Stimulated activated CD8-positive, alpha-beta memory T cell treated with anti-CD3 and anti-CD28 coated beads, Interleukin-4, amount 100 ng/mL, for 4 hours (primary cell): ENCODE results near the gene APOM.

Experiments
- DNase-seq, 2 donors: peaks; one replicate each; pipeline ENCODE4 v3.0.0-alpha.2; 2020; ENCODE audit warnings: low read depth in 2 of 2, low spot score in 1 of 2

Gene APOM

GRCh38 chr6:31655349-31656237, at the start of gene APOM:
Gene APOM, plus strand, starts transcription at chr6:31655894. Its CDS starts 73 bp downstream, at chr6:31655967.
- no peak for DNase-seq

DNA sequence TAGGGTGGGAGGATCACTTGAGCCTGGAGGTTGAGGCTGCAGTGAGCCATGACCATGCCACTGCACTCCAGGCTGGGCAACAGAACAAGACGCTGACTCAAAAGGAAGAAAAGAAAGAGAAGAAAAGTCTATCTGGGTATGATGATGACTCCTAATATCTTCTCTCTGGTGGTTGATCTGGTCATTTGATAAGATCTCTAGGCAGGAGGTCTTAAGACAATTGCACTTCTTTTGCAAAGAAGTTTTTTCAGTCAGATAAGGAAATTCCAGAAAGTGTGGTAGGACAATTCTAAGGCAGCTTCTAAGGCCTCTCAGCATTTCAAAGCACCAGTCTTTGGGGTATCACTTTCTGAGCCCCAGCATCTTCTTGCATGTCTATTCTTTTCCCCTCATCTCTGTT, 48.4 kb upstream of the APOM start:
- no peak for DNase-seq

DNA sequence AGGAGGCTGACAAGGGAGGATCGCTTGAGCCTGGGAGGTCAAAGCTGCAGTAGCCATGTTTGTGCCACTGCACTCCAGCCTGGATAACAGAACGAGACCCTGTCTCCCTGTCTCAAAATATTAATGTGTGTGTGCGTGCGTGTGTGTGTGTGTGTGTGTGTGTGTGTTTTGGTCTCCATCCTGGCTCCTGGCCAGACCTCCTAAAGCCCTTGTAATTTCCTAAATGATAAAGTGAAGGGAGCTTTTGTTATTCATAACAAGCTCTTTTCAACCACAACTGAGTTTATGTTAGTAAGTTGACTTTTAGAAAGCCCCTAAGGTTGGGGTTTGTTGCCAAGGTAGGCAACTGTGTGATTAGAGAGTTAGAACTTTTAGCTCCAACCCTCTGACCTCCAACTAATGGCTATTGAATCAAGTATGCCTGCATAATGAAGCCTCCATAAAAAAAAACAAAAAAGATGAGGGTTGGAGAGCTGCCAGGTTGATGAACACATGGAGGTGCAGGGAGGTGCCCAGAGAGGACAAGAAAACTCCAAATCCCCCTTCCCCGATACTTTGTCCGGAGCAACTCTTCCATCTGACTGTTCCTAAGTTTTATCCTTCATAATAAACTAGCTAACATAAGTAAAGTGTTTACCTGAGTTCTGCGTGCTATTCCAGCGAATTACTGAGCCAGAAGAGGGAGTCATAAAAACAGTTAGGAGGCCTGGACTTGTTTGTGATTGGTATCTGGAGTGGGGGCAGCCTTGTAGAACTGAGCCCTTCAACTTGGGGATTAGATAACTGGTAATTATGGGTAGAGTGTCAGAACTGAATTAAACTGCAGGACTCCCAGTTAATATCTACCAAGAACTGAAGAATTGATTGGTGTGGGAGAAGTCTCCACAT, 45.9 kb upstream of the APOM start:
- no peak for DNase-seq

DNA sequence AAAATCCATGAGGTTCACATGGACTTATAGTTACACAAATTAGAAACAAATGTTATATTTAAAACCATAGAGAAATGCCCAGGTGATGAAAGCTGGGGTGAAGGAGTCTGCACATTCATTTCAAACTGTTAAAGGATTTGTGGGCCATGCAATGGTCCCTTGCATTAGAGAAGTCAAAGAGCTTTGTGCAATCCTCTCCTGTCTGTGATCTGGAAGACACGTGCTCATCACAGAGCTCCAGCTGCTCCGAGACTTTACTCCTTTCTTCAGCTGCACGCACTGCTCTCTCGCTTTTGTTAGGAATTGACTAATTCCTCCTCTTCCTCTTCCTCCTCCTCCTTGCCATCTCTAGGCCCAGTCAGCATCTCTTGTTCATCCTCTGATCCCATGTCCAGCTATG, 44.7 kb upstream of the APOM start:
- DNase-seq, result no peak

DNA sequence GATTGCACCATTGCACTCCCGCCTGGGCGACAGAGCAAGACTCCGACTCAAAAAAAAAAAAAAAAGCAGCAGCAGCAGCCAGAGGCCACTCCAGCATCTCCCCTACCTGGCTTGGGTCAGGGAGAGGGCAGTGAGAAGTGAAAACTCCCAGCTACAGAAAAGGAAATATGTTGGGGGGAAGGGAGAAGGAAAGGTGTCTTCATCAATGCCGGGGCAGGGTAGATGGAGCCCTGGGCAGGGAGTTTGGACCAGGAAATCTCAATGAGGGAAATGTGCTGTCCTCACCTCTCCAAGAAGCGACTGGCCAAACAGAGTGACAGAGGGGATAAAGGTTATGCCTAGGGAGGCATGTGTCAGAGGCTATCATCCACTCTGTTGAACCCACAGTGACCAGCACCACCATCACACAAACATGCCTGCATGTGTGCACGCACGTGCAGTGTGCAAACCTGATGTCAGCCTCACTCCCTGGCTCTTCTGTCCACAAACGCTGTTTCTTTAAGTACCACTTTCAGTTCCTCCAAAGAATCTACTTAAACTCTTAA, 41.5 kb upstream of the APOM start:
- no peak for DNase-seq

DNA sequence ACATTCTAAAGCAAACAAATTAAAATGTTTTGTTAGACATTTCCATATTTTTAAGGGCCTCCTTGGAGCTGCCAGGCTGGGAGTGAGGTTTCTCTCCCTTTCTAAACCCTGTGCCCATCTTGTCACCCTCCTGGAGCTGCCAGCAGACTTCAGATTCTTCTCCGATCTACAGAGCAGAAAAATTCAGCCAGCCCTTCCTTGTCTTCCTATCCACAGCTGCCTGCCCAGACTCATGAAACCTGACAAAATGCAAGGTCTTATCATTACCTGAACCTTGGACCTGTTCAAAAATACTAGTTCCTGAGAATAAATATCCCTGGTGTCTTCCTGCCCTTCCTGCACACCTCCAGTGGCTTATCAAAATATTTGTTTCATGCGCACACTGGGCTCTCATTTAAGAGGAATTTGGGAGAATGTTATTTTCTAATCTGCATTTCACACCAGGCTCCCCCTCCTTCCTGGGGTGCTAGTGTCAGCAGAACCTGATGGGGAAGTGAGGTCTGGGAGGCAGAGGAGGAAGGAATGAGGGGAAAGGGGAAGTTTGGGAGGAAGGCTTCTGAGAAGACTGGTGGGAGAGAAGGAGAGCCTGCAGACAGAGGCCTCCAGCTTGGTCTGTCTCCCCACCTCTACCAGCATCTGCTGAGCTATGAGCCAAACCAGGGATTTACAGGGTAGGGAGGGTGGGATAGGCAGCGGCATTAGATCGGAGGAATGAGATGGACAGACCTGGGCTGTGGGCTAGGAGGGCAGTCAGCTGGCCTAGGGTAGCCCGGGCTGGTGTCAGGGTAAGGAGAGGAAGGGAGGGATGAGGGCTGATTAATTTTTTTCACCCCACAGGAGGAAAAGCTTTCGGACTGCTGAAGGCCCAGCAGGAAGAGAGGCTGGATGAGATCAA, 40.8 kb upstream of the APOM start, which contains the start of gene AIF1:
AIF1 (plus strand) TSS at position 551 of the 895 bp plus-strand sequence; CDS start at position 647, 96 bp downstream.
- no peak for DNase-seq

GRCh38 chr6:31615748-31616147, 39.9 kb upstream of the APOM start:
- DNase-seq, result no peak

DNA sequence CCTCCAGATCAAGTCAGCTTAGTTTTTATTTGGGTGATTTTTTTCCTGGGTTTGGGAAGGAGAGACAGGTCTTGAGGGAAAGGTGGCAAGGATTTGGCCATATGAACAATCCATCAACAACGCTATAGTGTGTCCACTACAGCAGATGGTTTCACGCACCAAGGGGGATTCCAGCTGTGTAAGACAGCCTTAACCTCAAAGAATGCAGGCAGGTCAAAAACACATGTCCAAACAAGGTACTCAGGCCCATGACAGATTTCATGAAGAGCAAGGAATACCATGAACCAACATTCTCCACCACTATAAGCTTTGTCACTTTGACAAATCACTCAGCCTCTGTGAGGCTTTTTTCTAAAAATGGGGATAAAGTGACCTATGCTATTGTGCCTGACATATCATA, 38.7 kb upstream of the APOM start:
- no peak for DNase-seq

DNA sequence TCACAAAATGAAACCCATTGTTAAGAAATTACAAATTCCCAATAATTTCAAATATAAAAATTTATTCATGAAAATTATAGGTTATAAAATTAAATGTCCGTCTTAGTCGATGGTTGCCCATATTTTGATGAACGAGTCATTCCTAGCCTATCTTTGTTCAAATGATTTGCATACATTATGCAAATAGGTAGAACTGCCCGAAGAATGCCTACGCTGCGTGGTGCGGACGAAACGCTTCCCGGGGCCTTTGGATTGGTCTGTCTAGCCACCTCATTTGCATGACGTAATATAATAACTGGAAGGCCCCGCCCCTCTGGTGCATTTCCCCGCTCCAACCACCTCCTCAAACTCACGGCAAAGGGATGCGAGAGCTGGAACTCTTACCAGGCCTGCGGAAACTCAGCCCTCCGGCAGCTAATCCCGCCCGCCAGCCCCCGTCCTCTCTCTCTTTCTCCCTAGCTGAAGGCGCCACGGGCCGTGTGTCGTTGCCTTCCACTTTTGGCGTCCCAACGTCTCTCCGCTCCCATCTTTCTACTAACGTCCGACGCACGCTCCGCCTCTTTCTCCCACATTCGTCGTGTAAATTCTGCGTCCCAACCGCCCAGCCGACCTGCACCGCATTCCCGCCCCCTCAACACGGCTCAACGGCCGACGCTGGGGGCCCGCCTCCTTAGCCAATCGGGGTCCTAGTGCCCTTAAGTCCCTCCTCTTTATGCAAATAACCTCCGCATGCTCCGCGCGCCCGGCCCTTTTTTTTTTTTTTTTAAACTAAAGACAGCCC, 35.7 kb upstream of the APOM start:
- peak; percentile 83 to 96 for DNase-seq

DNA sequence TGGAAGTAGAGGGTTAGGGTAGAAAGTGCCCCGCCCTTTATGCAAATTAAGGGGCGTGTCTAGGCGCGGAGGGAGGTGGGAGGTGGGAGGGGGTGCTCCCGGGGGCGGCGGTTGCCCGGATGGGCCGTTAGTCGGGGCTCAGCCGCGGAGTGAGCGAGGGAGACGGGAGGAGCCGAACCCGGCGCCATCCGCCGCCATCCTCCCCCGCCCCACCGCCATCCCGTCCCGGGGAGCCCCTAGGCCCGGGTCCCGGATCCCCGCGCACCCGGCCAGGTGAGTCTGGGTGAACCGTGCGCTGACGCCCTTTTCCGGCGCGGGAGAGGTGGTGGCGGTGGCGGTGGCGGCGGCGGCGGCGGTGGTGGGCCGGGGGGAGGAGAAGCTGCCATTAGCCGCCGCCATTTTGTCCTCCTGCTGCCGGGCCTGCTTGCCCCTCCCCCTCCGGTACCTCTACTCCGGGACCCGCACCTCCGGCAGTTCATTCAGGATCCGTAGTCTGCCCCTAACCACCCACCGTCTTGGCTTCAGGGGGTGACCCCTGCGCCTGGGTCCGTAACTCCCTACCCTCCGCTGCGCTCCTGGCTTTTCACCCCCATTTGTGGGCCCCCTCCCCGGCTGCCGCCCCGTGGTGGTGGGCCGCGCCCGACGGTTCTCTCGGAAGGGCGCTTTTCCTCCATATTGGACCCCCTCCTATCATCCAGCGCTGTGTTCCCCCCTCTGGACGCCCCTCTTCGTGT, 34.9 kb upstream of the APOM start, which contains the start of gene PRRC2A:
PRRC2A (plus strand) TSS at position 130 of the 734 bp plus-strand sequence. CDS start 2,075 bp downstream, outside the sequence.
- DNase-seq, result peak in 1 of 2 donors; percentile 94

DNA sequence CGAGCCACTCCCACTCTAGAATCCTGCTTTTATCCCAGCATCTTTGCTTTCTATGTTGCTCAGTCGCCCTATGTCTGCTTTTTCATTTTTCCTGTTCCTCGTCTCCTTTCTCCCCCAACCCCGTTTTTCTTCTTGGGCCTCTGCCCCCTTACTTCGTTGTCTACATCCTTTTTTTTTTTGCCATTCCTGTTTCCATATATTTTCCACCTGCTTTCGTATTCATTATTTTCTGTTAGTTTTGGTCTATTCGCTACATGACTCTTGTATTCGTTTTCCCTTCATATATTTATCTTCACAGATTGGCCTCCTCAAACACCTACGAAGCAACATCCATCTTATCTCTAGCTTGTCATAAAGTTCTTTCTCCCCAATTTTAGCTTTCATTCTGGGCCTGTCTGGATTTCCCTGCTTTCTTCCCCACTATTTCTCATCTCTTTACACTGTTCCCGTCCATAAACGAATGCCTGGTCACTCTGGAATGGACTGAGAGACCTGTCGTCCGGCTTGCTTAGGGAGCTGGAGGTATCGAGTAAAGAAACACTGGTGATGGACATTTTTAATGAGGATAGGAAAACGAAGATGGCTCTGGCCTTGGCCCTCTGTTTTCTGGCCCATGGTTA, 34.3 kb upstream of the APOM start:
- DNase-seq, result no peak

- DNase-seq, result no peak
Measured at GRCh38 chr6:31621991-31622390, 33.7 kb upstream of the APOM start.

- no peak for DNase-seq
Measured at GRCh38 chr6:31622684-31623091, 33.0 kb upstream of the APOM start.

DNA sequence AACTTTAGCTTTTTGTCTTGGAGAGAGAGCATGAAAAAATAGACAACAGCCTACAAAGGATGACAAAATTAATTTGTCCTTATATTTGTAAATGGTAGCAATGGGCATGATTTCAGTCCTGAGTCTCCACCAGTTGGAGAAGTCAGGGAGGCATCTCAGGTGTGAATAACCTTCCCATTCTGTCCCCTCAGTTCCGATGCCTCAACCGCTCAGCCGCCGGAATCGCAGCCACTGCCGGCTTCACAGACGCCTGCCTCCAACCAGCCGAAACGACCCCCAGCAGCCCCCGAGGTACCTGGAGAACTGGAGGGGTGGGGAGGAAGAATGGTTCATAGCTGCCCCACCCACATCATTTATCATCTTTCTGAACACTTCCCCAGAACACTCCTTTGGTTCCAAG, 31.6 kb upstream of the APOM start:
- DNase-seq, result no peak

DNA sequence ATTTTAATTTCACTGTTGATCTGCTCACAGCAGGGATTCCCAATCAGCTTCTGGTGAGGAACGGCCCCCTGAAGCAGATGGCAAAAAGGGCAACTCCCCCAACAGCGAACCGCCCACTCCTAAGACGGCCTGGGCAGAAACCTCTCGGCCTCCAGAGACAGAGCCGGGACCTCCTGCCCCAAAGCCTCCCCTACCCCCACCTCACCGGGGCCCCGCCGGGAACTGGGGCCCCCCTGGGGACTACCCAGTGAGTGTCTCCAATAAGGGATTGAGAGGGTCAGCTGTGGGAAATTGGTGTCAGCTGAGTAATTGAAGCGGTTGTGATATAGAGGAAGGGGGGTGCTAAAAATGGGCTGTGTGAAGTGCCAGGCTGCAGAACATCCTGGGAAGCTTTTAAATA, 28.7 kb upstream of the APOM start:
- no peak for DNase-seq

GRCh38 chr6:31627690-31628287, 27.9 kb upstream of the APOM start:
- no peak for DNase-seq

- DNase-seq, result no peak
Measured at GRCh38 chr6:31629014-31629413, 26.7 kb upstream of the APOM start.
